ENCODE measurements around the gene SNRK. TPM values are rescaled to one million over a fixed set of nuclear protein-coding genes. Genes with fewer than 3 reads are reported as not detected.

SNRK gene
- total RNA-seq, 4 donors from 2014 or later: 42.9 to 64.0 (median 49.1) TPM

- H3K27ac ChIP-seq: no peak overlapping the region
- no peak overlapping the region for H3K4me3 ChIP-seq
- ATAC-seq: no peak
- peaks cover 0 to 15% of the 10 kb centered on the region in 2 donors for H3K36me3 ChIP-seq
- no peaks in the 10 kb centered on the region for H3K27me3 ChIP-seq
- TF ChIP-seq EP300 (IDR thresholded peaks at IDR 0.05): no peak
- no peak for TF ChIP-seq CTCF (IDR thresholded peaks at IDR 0.05)
- TF ChIP-seq POLR2A (IDR thresholded peaks at IDR 0.05): no peak
- TF ChIP-seq POLR2AphosphoS5 (IDR thresholded peaks at IDR 0.05): no peak
- WGBS, 2 donors (ENCODE audit: low coverage in 1 of 2): 82 to 100% methylated on average over 2 to 3 of the region's 8 CpGs
- peaks cover 0 to 17% (median 0%) of the 10 kb centered on the region in 3 donors for H3K4me1 ChIP-seq
- H3K9me3 ChIP-seq: no peaks in the 10 kb centered on the region
Observed at GRCh38 chr3:43369404-43370292, 83.3 kb downstream of the SNRK start.

GRCh38 chr3:43370293-43370980 is 84.1 kb downstream of the SNRK start:
- TF ChIP-seq POLR2A (IDR thresholded peaks at IDR 0.05) (no peak), CTCF (IDR thresholded peaks at IDR 0.05) (no peak), EP300 (IDR thresholded peaks at IDR 0.05) (no peak), POLR2AphosphoS5 (IDR thresholded peaks at IDR 0.05) (no peak)
- Histone ChIP-seq H3K27me3 (no peaks in the 10 kb centered on the region), H3K4me1 (peaks cover 0 to 17% (median 0%) of the 10 kb centered on the region in 3 donors)

GRCh38 chr3:43371494-43371893 is 85.2 kb downstream of the SNRK start:
- Histone ChIP-seq H3K27ac (no peak overlapping the region), H3K4me3 (no peak overlapping the region), H3K9me3 (no peaks in the 10 kb centered on the region), H3K27me3 (no peaks in the 10 kb centered on the region), H3K4me1 (peaks cover 0 to 9% (median 0%) of the 10 kb centered on the region in 3 donors), H3K36me3 (no peaks in the 10 kb centered on the region)
- no peak for ATAC-seq
- TF ChIP-seq CTCF (IDR thresholded peaks at IDR 0.05): no peak
- TF ChIP-seq POLR2AphosphoS5 (IDR thresholded peaks at IDR 0.05): no peak
- TF ChIP-seq POLR2A (IDR thresholded peaks at IDR 0.05): no peak
- TF ChIP-seq EP300 (IDR thresholded peaks at IDR 0.05): no peak
- WGBS, 2 donors (ENCODE audit: low coverage in 1 of 2): 100% methylated on average over 2 of the region's 3 CpGs; no CpG with 5 or more reads in 1 of the 2 donors

More at GRCh38 chr3:43370293-43370980, 84.1 kb downstream of the SNRK start:
- ATAC-seq: no peak
- Histone ChIP-seq H3K27ac (no peak overlapping the region), H3K9me3 (no peaks in the 10 kb centered on the region), H3K36me3 (peaks cover 0 to 7% of the 10 kb centered on the region in 2 donors), H3K4me3 (no peak overlapping the region)
- WGBS, 2 donors (ENCODE audit: low coverage in 1 of 2): 93% methylated on average over 4 of the region's 6 CpGs

- Histone ChIP-seq H3K27ac (no peak overlapping the region), H3K27me3 (no peaks in the 10 kb centered on the region), H3K36me3 (no peaks in the 10 kb centered on the region), H3K9me3 (no peaks in the 10 kb centered on the region), H3K4me3 (no peak overlapping the region), H3K4me1 (peaks cover 0 to 2% (median 0%) of the 10 kb centered on the region in 3 donors)
- ATAC-seq: no peak
- TF ChIP-seq CTCF (IDR thresholded peaks at IDR 0.05): no peak
- TF ChIP-seq EP300 (IDR thresholded peaks at IDR 0.05): no peak
- TF ChIP-seq POLR2A (IDR thresholded peaks at IDR 0.05): no peak
- no peak for TF ChIP-seq POLR2AphosphoS5 (IDR thresholded peaks at IDR 0.05)
- WGBS, 2 donors (ENCODE audit: low coverage in 1 of 2): 96 to 100% methylated on average over 5 to 8 of the region's 10 CpGs
Observed at GRCh38 chr3:43372007-43372740, 85.8 kb downstream of the SNRK start.

Data from gastroesophageal sphincter (tissue), 4 donors.